Superior temporal gyrus (tissue), 1 donor: Measurements from ENCODE around the gene LPAR3.
"Not testable (repeated sequence)": the region's sequence is repeated elsewhere in the genome, so short reads cannot be mapped to it uniquely, and the experiment has no call there.

ENCODE experiments used
- DNase-seq: peaks from one replicate; pipeline ENCODE4 v3.0.0-alpha.2; 2016; ENCODE audit errors: extremely low spot score

The LPAR3 gene

DNA sequence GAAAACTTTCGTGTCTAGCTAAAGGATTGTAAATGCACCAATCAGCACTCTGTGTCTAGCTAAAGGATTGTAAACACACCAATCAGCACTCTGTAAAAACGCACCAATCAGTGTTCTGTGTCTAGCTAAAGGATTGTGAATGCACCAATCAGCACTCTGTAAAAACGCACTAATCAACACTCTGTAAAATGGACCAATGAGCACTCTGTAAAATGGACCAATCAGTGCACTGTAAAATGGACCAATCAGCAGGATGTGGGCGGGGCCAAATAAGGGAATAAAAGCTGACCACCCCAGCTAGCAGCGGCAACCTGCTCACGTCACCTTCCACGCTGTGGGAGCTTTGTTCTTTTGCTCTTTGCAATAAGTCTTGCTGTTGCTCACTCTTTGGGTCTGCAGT lies 9.7 kb upstream of the LPAR3 start:
- DNase-seq, result not testable (repeated sequence)

DNA sequence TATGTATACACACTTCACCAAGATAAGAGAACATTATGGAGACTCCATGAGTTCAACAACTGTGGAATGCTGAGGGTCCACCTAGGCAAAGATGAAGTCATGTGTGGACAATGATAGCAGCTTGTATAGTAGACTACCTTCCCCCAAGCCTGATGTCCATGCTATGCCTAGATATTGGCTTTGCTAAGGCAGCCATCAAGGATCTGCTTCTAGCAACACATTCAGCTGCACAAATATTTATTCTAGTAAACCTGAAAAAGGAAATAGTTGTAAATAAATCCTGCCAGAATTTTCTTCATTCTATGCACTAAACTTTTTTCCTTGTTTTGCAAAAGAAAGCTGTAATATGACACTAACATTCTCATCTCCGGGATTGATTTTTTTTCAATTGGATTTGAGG lies 7.0 kb upstream of the LPAR3 start:
- DNase-seq, result no peak

DNA sequence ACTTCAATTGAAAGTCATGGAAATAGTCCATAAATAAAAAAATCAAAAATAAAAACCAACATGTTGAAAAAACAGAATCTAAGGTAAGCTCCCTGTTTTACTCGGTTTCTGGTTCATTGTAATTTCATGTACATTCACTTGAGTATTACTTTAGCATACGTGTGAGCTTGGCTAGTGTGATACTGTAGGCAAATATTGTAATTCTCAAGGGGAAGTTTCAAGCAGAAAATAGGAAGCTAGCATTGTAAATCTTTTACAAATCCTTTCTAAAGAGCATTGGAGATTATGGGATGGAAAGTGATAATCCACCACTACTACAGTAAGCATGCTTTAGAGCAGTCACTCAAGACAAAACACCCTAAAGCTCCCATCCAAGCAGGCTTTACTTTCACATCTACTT lies 3.3 kb upstream of the LPAR3 start:
- DNase-seq, result no peak

DNA sequence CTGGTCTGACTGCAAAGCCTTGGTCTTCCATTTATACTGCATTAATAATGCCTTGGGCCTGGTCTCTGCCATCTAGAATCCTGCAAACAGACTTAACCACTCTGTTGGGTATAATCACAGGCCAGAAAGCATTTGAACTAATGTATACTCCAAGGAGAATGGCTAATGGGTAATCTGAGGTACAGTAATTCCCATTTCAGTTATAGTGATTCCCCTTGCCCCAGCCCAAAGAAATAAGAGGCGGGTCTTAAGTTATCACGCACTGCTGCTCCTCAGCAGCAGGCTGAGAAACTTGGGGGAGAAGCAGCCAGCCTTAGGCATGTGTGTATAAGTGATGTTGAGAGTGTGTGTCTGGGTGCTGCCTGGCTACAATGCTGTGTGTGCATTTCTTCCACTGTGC lies 2.4 kb downstream of the LPAR3 start:
- DNase-seq, result no peak

DNA sequence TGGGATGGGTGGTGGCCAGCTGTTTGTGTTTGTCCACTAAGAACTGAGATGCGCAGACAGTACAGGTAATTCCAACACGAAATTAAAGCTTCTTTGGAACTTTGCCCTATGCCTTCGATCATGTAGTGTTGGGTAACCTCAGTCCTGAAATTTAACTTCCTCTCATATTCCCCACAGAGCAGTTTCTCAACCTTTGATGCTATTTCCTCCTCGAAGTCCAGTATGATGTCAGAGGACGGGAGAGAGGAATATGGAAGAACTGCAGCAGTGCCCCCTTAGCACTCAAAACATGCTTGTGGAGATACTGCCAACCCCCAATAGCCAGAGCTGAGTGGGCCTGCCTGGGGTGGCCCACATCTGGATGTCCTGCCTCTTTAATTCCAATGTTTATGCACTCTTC lies 3.6 kb downstream of the LPAR3 start:
- no peak for DNase-seq

DNA sequence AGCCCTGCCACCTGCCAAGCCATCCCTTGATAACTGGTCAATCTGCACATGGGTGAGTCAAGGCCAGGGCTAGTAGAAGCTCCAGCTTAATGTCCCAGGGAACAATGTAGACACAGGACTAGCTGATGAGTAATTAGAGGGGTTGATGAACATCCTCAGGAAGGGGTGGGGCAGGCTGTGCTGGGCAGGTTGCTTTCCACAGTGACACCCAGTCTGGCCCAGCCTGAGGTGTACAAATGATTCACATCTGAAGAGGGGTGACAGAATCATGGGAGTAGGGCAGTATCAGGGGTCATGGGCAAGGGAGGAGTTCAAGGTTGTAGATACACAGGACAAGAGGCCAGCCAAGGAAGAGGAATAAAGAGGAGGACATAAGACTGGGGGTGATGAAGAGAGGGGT lies 4.3 kb downstream of the LPAR3 start:
- no peak for DNase-seq

DNA sequence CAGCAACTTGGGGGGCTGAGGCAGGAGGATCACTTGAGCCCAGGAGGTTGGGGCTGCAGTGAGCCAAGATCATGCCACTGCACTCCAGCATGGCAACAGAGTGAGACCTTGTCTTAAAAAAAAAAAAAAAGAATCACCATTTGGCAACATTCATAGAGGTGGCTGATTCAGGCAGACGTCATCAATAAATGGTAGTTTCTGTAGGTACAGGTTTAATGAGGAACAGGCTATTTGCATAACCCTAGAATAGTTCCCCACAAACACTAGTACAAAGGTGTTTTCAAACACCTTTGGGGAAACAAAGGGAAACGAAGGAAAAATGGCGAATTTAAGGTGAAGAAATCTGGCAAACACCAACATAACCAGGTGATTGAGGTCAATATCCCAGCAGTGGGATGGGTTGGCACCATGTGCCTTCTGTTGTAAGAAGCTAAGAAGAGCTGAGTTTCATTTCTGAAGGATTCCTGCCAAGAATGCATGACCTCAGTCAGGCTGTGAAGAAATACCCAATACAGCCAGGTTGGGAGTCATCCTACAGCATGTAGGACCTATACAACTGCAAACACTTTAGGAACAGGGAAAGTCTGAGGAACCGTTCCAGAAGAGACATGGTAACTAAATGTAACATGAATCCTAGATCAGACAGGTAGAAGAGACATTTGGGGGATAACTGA lies 5.6 kb downstream of the LPAR3 start:
- DNase-seq, result no peak

DNA sequence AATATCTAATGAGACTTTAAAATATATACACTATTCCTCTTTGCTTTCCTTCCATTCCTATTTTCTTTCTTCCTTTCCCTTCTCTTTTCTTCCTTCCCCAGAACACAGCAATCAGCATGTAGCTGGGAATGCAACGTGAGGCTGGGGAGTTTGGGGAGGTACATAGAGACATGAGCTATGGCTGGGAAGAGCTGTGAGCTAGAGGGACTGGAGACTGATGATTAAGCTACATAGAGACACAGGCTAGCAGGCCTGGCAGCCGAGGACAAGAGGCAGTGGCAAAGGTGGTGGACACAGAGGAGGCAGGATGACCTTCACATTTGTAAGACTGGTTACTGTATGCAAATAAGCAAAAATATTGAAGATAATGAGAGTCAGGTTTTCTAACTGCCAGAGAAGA lies 7.5 kb downstream of the LPAR3 start:
- DNase-seq, result no peak

DNA sequence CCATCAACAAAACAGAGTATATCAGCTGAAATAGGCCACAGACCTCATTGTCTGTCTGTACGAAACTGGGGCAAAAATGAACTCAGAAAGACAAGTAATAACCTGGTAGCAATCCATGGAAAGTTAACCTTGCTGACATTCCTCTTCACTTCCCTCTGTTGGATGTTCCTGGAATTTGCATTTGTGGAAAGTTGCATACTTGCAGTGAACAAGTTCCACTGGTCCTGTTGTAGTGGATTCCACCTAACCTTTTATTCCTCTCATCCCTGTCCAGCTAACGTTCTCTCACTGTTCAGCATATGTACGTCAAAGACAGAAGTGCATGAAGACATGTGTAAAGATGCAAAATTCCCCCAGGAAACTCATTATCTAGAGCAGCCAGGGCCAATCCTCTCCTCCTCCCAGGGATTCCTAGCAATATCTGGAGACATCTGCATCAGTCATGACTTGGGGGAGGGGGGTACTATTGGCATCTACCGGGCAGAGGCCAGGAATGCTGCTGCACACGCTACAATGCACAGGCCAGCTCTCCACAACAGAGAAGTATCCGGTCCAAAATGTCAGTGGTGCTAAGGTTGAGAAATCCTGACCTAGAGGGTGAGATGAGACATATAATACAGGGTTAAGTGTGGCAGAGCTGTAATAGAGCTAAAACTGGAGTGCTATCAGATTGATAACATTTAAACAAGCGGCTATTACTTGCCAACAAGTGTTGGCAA lies 8.2 kb downstream of the LPAR3 start:
- DNase-seq, result no peak

DNA sequence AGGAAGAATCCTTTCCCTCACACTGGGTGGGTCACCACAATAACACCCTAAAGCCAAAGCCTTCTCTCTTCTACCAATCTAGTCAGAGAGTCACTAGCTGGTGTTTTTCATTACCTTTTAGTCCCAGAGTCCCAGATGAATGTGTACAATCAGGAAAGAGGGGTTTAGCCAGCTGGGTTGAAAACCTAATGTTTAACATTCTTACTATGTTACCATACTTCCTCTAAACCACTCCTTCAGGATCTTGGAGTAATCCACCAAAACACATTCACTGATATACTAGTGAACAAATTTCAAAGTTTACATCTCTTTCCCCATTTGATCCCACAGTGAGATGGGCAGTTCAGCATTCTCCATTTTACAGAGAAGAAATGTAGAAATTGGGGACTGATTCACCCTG lies 9.7 kb downstream of the LPAR3 start:
- no peak for DNase-seq

DNA sequence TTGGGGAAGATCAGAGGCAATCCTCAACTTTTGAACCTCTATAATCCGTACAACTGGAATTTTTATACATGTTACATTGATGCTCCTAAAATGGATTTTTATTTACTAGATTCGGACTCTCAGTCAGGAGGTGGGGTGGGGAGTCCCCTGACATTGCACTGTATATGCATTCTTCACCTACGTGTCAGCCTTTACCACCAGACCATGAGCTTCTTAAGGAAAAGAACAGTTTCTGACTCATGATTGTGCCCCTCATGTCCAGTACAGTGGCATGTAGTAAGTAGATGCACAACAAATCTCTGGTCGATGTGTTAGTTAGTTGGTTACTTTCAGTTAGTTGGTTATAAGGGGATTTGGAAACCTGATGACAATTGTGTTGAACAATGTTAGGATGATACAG lies 15.4 kb downstream of the LPAR3 start:
- DNase-seq, result no peak

DNA sequence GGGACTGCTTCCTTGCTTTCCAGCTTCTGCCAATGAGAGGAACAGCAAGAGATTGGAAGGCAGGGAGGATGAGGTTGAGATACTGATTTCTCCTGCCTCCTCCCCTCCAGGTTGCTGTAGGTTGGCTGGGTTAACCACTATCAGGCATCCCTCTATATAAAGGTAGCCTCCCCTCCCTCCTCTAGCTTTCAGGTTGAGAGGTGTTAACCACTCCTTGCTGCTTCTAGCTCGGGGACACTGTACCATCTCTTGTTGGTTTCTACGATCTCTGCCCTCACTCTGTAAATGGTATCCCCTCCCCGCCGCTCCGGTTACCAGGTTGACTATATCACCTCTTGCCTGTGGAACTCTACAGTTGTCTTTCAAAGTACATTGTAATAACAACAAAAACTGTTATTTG lies 16.7 kb downstream of the LPAR3 start:
- no peak for DNase-seq

DNA sequence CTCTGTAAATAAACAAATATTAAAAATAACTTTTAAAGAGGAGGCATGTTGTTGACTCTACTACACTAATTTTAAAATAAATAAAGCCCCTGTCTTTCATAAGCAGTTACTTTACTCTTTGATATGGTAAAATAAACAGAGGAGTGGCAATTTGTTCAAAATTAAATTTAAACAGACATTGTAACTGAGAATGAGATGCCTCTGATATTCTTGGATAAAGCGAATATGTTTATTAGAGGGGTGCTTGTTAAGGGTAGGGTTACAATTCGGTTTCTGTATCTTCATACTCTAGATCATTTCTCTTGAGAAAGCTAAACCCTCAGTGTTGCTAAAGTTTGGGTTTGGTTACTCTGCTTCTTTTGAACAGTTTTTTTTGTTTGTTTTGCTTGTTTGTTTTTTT lies 19.6 kb downstream of the LPAR3 start:
- DNase-seq, result no peak

DNA sequence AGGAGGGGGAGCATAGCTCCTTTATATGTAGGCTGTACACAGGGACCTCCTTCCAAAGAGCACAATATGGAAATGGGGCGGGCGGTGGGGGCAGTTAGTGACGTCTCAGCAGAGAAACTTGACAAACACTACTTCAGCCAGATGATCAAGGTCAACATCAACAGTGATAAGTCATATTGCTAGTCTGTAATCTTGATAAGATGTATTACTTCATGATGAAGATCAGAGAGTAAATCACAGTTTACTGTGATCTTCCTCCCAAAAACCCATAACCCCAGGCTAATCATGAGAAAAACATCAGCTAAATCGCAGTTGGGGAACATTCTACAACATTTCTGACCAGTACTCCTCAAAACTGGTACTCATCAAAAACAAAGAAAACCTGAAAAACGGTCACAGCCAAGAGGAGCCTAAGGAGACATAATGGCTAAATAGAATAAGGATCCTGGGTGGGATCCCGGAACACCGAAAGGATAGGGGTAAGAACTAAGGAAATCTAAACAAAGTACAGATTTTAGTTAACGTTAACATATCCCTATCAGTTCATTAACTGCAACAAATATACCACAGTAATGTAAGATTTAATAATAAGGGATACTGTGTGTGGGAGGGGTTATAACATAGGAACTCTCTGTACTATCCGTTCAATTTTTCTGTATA lies 20.2 kb downstream of the LPAR3 start:
- no peak for DNase-seq

DNA sequence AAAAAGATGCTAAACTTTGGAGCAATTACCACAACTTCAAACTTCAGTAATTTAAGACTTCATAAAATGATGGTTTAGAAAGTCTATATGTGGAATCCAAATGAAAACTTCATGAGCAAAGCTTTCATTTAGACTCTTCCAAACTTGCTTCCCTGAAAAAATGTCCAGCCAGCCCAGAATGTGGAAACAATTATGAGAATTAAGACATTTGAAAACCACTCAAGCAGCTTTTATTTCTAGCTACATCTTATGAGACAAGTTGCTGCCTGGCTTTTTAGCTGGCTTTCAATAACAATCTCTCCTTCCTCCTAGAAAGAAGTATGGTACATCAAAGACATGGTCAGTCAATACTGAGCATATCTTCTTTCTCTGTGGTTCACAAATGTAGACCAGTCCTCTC lies 21.8 kb downstream of the LPAR3 start:
- no peak for DNase-seq

DNA sequence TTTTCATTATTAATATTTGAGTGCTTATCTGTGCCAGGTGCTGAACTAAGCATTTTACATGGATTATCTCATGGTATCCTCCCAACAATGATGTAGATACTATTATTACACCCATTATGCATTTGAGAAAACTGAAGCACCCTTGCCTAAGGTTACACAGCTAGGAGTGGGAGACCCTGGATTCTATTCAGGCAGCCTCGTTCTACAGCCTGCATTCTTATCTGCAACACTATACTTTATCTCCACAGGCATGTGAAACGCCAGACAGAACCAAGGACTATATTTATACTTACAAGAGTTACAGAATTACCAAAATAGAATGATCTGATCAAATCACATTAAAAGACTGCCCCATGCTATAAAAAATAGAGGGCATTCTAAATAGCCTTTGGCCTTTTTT lies 22.4 kb downstream of the LPAR3 start:
- DNase-seq, result no peak

DNA sequence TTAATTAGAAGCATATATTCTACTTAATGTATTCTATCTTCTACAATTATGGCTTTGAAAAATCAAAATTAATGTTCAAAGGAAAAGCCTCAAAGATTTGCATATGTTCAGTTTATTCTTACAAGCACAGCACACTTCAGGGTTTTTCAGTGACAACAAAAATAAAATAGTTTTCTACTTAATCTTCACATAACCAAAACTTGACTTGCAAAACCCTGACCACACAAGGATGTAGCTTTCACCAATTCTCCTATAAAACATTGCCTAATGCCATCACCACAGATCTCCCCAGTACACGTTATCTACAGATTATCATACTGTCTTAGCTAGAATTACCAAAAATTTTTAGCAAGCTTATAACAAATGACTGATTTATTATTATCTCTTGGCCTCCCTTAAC lies 23.3 kb downstream of the LPAR3 start:
- no peak for DNase-seq

DNA sequence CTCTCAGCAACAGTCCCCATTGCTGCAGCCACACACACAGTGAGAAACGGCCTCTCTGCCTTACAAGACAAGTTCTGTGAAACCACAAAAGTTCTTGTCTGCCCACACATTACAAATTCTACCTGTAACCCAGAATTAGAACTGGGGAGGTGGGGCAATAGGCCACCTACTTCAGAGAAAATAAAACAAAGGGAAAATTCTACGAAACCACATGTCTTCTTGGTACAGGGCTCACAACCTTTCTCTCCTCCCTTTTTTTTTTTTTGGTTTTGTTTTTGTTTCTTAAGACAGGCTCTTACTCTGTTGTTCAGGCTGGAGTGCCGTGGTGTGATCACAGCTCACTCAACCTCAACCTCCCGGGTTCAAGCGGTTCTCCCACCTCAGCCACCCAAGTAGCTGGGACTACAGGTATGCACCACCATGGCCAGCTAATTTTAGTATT lies 30.2 kb downstream of the LPAR3 start:
- DNase-seq, result no peak

DNA sequence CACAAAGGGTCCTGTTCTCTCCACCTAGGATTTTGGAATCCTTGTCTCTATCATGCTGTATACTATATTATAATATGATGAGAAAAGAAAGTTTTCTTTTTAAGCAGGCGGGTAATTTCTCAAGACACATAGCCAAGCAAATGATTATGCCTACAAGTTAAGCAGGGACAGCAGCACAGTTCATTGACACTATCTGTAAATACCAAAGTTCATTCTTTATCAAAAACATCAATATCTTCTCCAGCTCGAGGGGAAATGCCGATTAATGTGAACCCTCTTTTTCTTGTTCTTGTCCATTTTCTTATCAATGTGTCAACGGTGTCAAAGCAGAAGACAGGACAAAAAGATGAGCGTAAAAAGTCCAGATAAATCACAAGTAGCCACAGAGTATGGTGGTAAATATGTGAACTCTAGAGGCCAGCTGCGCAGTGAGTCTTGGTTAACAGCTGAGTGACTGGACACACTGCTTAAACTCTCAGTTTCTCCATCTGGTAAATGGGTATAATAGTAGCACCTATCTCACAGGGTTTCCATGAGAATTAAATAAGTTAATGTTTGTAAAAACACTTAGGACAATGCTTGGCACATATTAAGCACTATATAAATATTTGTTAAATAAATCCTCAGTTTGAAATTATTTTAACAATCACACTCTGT lies 30.9 kb downstream of the LPAR3 start:
- no peak for DNase-seq

DNA sequence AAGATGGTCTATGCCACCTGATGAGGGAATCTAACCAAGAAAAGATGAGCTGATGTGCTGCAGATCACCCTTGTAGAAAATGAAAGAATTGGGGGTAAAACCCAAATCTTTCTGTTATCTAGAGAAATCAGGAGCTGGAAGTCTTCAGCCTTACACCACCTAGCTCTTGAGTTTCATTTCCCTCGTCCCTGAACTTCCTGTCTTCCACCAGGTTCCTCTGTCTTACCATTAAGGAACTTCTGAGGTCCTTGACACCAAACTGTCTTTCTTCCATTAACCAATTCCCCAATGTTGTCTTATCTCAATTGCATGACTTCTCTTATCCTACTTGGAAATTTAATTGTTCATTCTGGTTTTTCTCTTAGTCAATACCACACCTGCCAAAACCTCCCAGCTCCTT lies 31.5 kb downstream of the LPAR3 start:
- no peak for DNase-seq

DNA sequence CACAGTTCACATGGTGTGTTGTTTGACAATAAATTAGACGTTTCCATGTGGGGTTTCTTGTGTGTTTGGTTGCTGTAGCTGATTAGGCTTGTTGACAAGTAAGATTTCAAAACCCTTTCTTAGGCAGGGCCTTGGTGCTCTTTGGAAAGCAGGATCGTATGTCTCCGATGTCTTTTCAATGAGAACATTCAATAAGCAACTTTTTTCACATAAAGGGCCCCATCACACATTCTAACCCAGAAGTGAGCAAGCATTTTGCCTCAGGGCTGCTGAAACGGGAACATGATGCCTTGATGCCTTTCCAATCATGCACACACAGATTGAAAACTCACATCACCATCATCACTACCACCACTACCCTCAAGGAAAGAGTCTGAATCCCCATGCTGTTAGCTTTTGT lies 33.1 kb downstream of the LPAR3 start:
- DNase-seq, result no peak

DNA sequence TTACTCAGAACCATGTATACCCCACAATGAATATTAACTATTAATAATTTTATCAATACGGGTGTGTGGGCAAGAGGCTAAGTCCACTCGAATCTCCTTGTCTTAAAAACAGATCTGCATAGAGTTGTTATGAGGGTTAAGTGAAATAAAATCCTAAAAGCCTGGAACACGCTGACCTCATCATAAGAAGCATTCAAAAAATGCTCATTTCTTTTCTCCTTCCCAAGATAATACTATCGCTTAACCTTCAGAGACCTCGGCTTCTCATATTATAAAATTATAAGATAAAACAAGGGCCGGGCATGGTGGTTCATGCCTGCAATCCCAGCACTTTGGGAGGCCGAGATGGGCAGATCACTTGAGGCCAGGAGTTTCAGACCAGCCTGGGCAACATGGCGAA lies 35.1 kb downstream of the LPAR3 start:
- no peak for DNase-seq
